ENCODE data around the gene CNBD2. TPM values are rescaled to one million over a fixed set of nuclear protein-coding genes. Genes with fewer than 3 reads are reported as not detected.

The CNBD2 gene
- total and polyA plus RNA-seq, 10 of the 15 experiments (the other 5 are each of a cell fraction or from before 2014, with no cell fraction given): 0.86 to 7.4 (median 4.6) TPM

GRCh38 chr20:36061754-36062153, 93.4 kb downstream of the CNBD2 start:
- WGBS (ENCODE audit: insufficient coverage, insufficient replicate concordance, low lambda C conversion rate, missing lambda C conversion rate): 5% methylated on average over 1 of the region's 1 CpG
- in situ Hi-C loops (cut with MboI): no loop called here
- RAD21 ChIA-PET (ENCODE audit: unreplicated experiment): no interaction called here

GRCh38 chr20:36062799-36063198, 94.4 kb downstream of the CNBD2 start:
- FAIRE-seq (no peak), ATAC-seq (no peak), DNase-seq (ENCODE audit: low read depth, low spot score) (no peak)
- Histone ChIP-seq H4K20me1 (ENCODE audit: control insufficient read depth, insufficient read depth) (no peaks in the 10 kb centered on the region), H3K27ac (ENCODE audit: control insufficient read depth, insufficient read depth) (no peak overlapping the region), H3K4me3 (no peak overlapping the region), H3K4me1 (ENCODE audit: control insufficient read depth, insufficient read depth, low read length) (peaks cover 4% of the 10 kb centered on the region; the same call in 1 of the 2 replicates), H3K9me3 (replicated peaks; ENCODE audit: control insufficient read depth, insufficient read depth, low read length) (no peaks in the 10 kb centered on the region), H3K79me2 (ENCODE audit: control insufficient read depth, insufficient read depth, low read length) (no peaks in the 10 kb centered on the region), H2AFZ (ENCODE audit: control insufficient read depth, low read depth, low read length) (no peak overlapping the region), H3K36me3 (ENCODE audit: control insufficient read depth in 2 of 2, insufficient read depth in 2 of 2, low read length in 1 of 2) (no peaks in the 10 kb centered on the region), H3K27me3 (replicated peaks in 1 of 2; ENCODE audit: control insufficient read depth in 2 of 2, insufficient read depth in 2 of 2, low read length in 1 of 2) (no peaks in the 10 kb centered on the region; a peak in 1 of 4 replicates), H3K9ac (ENCODE audit: control insufficient read depth, insufficient read depth, low read length) (no peak overlapping the region), H3K4me2 (ENCODE audit: control insufficient read depth, insufficient read depth) (no peak overlapping the region)
- BruUV-seq (replicated peaks): no TSS peak
- intact Hi-C loops (cut with micrococcal nuclease; ENCODE audit: unreplicated experiment) (no loop called here), in situ Hi-C loops (cut with MboI) (no loop called here)
- ChIA-PET POLR2A (no interaction called here), SMC1A (ENCODE audit: uncharacterized antibody, unreplicated experiment) (no interaction called here), CTCF (interaction anchor here (1.0 kb wide), 1 partner anchor 68 kb away, joined by 3 read pairs; no protein-coding TSS in a partner anchor), RAD21 (ENCODE audit: unreplicated experiment) (no interaction called here)
- 0% methylated on average over 1 of the region's 1 CpG for WGBS (ENCODE audit: insufficient coverage, insufficient replicate concordance, low lambda C conversion rate, missing lambda C conversion rate)
- TF ChIP-seq FOXK2 (IDR thresholded peaks at IDR 0.05) (no peak), SUPT20H (IDR thresholded peaks at IDR 0.05; ENCODE audit: borderline replicate concordance, control insufficient read depth, low read depth, low read length) (no peak), ZBTB40 (IDR thresholded peaks at IDR 0.05; ENCODE audit: borderline replicate concordance) (no peak), IRF3 (IDR thresholded peaks at IDR 0.05) (no peak)

More at GRCh38 chr20:36061754-36062153, 93.4 kb downstream of the CNBD2 start:
- ChIA-PET CTCF (interaction anchor here (1.0 kb wide), 1 partner anchor 67 kb away, joined by 3 read pairs; no protein-coding TSS in a partner anchor), SMC1A (ENCODE audit: uncharacterized antibody, unreplicated experiment) (no interaction called here), POLR2A (interaction anchor here (0.6 kb wide), 1 partner anchor 95 kb away, joined by 6 read pairs; no protein-coding TSS in a partner anchor)
- no TSS peak for BruUV-seq (replicated peaks)
- Histone ChIP-seq H3K36me3 (ENCODE audit: control insufficient read depth in 2 of 2, insufficient read depth in 2 of 2, low read length in 1 of 2) (no peaks in the 10 kb centered on the region), H3K9ac (ENCODE audit: control insufficient read depth, insufficient read depth, low read length) (no peak overlapping the region), H3K27ac (ENCODE audit: control insufficient read depth, insufficient read depth) (no peak overlapping the region), H3K79me2 (ENCODE audit: control insufficient read depth, insufficient read depth, low read length) (no peaks in the 10 kb centered on the region), H3K9me3 (replicated peaks; ENCODE audit: control insufficient read depth, insufficient read depth, low read length) (no peaks in the 10 kb centered on the region), H3K4me1 (ENCODE audit: control insufficient read depth, insufficient read depth, low read length) (peaks cover 4% of the 10 kb centered on the region; the same call in 1 of the 2 replicates), H4K20me1 (ENCODE audit: control insufficient read depth, insufficient read depth) (no peaks in the 10 kb centered on the region), H3K4me3 (no peak overlapping the region), H2AFZ (ENCODE audit: control insufficient read depth, low read depth, low read length) (no peak overlapping the region), H3K27me3 (replicated peaks in 1 of 2; ENCODE audit: control insufficient read depth in 2 of 2, insufficient read depth in 2 of 2, low read length in 1 of 2) (no peaks in the 10 kb centered on the region; a peak in 1 of 4 replicates), H3K4me2 (ENCODE audit: control insufficient read depth, insufficient read depth) (no peak overlapping the region)
- DNase-seq (ENCODE audit: low read depth, low spot score): no peak
- TF ChIP-seq RB1 (IDR thresholded peaks at IDR 0.05; ENCODE audit: borderline replicate concordance) (no peak), USF2 (IDR thresholded peaks at IDR 0.05; ENCODE audit: borderline replicate concordance, low read depth, low read length) (no peak)
- intact Hi-C loops (cut with micrococcal nuclease; ENCODE audit: unreplicated experiment): no loop called here
- no peak for FAIRE-seq
- ATAC-seq: no peak

Measured in GM12878 (cell line).